ENCODE results near the gene RBM47. TPM values are rescaled to one million over a fixed set of nuclear protein-coding genes. Genes with fewer than 3 reads are reported as not detected.

Gene RBM47
- total and polyA plus RNA-seq, 9 of the 15 experiments (the other 6 are each of a cell fraction or from before 2014, with no cell fraction given), result 1.4 to 6.4 (median 3.3) TPM

GRCh38 chr4:40414673-40415072 lies 215.0 kb downstream of the RBM47 start:
- ChIA-PET POLR2A (interaction anchor here (0.8 to 0.9 kb wide), 2 partner anchors 10 to 13 kb away, joined by 3 read pairs; no protein-coding TSS in a partner anchor), CTCF (ENCODE audit: low intra/inter-chr PET ratio) (no interaction called here)
- no peaks in the 10 kb centered on the region for H3K79me2 ChIP-seq (ENCODE audit: control insufficient read depth, insufficient read depth, low read length)
- no peaks in the 10 kb centered on the region for H3K4me1 ChIP-seq (replicated peaks in 1 of 2; ENCODE audit: control insufficient read depth in 2 of 2, insufficient read depth in 2 of 2, low read length in 2 of 2)
- H3K27ac ChIP-seq (ENCODE audit: extremely low read depth, low read depth, low read length), result no peak overlapping the region
- H3K9ac ChIP-seq (ENCODE audit: insufficient read depth in 1 of 2, low read depth in 2 of 2, low read length in 2 of 2), result no peak overlapping the region
- ATAC-seq (no peak), DNase-seq (ENCODE audit: extremely low read depth in 1 of 4, low spot score in 3 of 4) (no peak), FAIRE-seq (no peak)
- no peak for TF ChIP-seq ZSCAN32 (CRISPR knock-in tag; IDR thresholded peaks at IDR 0.05)
- TF ChIP-seq GATA2 (CRISPR knock-in tag; IDR thresholded peaks at IDR 0.05), result no peak
- no peak for TF ChIP-seq SMARCA4 (IDR thresholded peaks at IDR 0.05)
- no peak for TF ChIP-seq TCFL5 (CRISPR knock-in tag; conservative IDR thresholded peaks at IDR 0.05)
- no peak for TF ChIP-seq TAF7 (tag; IDR thresholded peaks at IDR 0.05)
- no peak for TF ChIP-seq ZNF165 (CRISPR knock-in tag; IDR thresholded peaks at IDR 0.05; ENCODE audit: borderline replicate concordance)
- no peak for TF ChIP-seq PHF8 (IDR thresholded peaks at IDR 0.05; ENCODE audit: borderline replicate concordance, low read length)
- no peak for TF ChIP-seq TSC22D4 (tag; IDR thresholded peaks at IDR 0.05)
- TF ChIP-seq ZBTB40 (IDR thresholded peaks at IDR 0.05), result no peak
- no peak for TF ChIP-seq ZBTB40 (CRISPR knock-in tag; IDR thresholded peaks at IDR 0.05)
- intact Hi-C loops (cut with micrococcal nuclease), result no loop called here
- WGBS (ENCODE audit: insufficient coverage, low coverage, missing lambda C conversion rate), result 20% methylated on average over 3 of the region's 3 CpGs
- H3K4me2 ChIP-seq (ENCODE audit: insufficient read depth, low read length), result no peak overlapping the region
- in situ Hi-C loops (cut with MboI), result no loop called here
- H3K36me3 ChIP-seq (ENCODE audit: control insufficient read depth, insufficient read depth, low read length), result no peaks in the 10 kb centered on the region
- BruUV-seq (replicated peaks), result no TSS peak
- no peak overlapping the region for H2AFZ ChIP-seq (ENCODE audit: low read depth, low read length)
- peaks cover 4 to 19% of the 10 kb centered on the region in 2 experiments; a peak in 4 of 5 replicates for H3K27me3 ChIP-seq (ENCODE audit: control insufficient read depth in 2 of 2, insufficient read depth in 2 of 2, low read length in 2 of 2)
- no peaks in the 10 kb centered on the region for H3K9me3 ChIP-seq (replicated peaks; ENCODE audit: control insufficient read depth, insufficient read depth, low read depth, low read length)
- no peak overlapping the region for H3K4me3 ChIP-seq
- no peaks in the 10 kb centered on the region for H3K9me1 ChIP-seq (ENCODE audit: control insufficient read depth, insufficient read depth, low read length)
- H4K20me1 ChIP-seq (replicated peaks; ENCODE audit: control insufficient read depth, insufficient read depth, low read length), result no peaks in the 10 kb centered on the region
